GM12878 (cell line): ENCODE measurements around the gene FARS2. TPM values are rescaled to one million over a fixed set of nuclear protein-coding genes. Genes with fewer than 3 reads are reported as not detected.

Source experiments
- ATAC-seq: fragments of 200-7000 bp; cut with Tn5 transposase; 3 replicates; pipeline ENCODE4 v1.9.1; 2020; ENCODE audit warnings: mild to moderate bottlenecking, moderate library complexity
- BruUV-seq: library from RNA; stranded (reverse); fragments of 400-500 nt; replicated peaks from 2 replicates; lab custom pipeline; 2021; lab: Mats Ljungman, UMichigan
- CTCF ChIA-PET: fragments of 300-600 bp; sonication (Branson Sonifier 250); formaldehyde crosslinking; extraction: SDS; loops from one replicate; lab custom pipeline; 2021; ENCODE audit warnings: inconsistent platforms; lab: Yijun Ruan, JAX
- POLR2A ChIA-PET: fragments of 350-600 bp; formaldehyde crosslinking; extraction: SDS; loops from one replicate; lab custom pipeline; 2021; ENCODE audit warnings: inconsistent platforms; lab: Charles Lee
- RAD21 ChIA-PET: fragments of 300-600 bp; sonication (Branson Sonifier 250); formaldehyde crosslinking; loops from one replicate; lab custom pipeline; 2023; ENCODE audit warnings: antibody characterized with exemption; ENCODE audit not compliant: unreplicated experiment; lab: Charles Lee
- SMC1A ChIA-PET: fragments of 300-600 bp; sonication (Branson Sonifier 250); formaldehyde crosslinking; loops from one replicate; lab custom pipeline; 2023; ENCODE audit not compliant: unreplicated experiment, uncharacterized antibody; lab: Charles Lee
- DNase-seq: peaks from one replicate; pipeline ENCODE4 v3.0.0-alpha.2; 2011; ENCODE audit warnings: low read depth, low spot score
- FAIRE-seq: peaks from 3 replicates; lab custom pipeline; 2011; peaks lifted over from hg19 to GRCh38; lab: Jason Lieb, UNC
- H2AFZ ChIP-seq: 2 replicates; pipeline ENCODE4 v1.6.0; 2011; ENCODE audit warnings: low read depth, low read length, control low read depth; ENCODE audit not compliant: control insufficient read depth
- H3K27ac ChIP-seq: 2 replicates; pipeline ENCODE4 v1.5.1; 2011; ENCODE audit warnings: control low read depth; ENCODE audit not compliant: control insufficient read depth, insufficient read depth
- H3K27me3 ChIP-seq, 2 experiments: replicated peaks in 1 of 2; 2 replicates each; pipeline versions ENCODE4 v1.6.0 to v1.6.1; 2011; ENCODE audit warnings: low read length in 1 of 2; ENCODE audit not compliant: control insufficient read depth in 2 of 2, insufficient read depth in 2 of 2
- H3K36me3 ChIP-seq, 2 experiments: 2 replicates each; pipeline ENCODE4 v1.5.1; 2011; ENCODE audit warnings: low read length in 1 of 2; ENCODE audit not compliant: control insufficient read depth in 2 of 2, insufficient read depth in 2 of 2
- H3K4me1 ChIP-seq: 2 replicates; pipeline ENCODE4 v1.6.1; 2011; ENCODE audit warnings: mild to moderate bottlenecking, low read length, moderate library complexity, mixed read lengths; ENCODE audit not compliant: control insufficient read depth, insufficient read depth
- H3K4me2 ChIP-seq: 2 replicates; pipeline ENCODE4 v1.6.0; 2011; ENCODE audit warnings: control low read depth; ENCODE audit not compliant: control insufficient read depth, insufficient read depth
- H3K4me3 ChIP-seq: fragments of 200-600 bp; sonication (generic); 2 replicates; pipeline ENCODE4 v1.5.1; 2016
- H3K79me2 ChIP-seq: 2 replicates; pipeline ENCODE4 v1.6.0; 2011; ENCODE audit warnings: low read length; ENCODE audit not compliant: control insufficient read depth, insufficient read depth
- H3K9ac ChIP-seq: 2 replicates; pipeline ENCODE4 v1.8.0; 2011; ENCODE audit warnings: low read length, control low read depth, mixed read lengths; ENCODE audit not compliant: control insufficient read depth, insufficient read depth
- H3K9me3 ChIP-seq: replicated peaks from 3 replicates; pipeline ENCODE4 v1.5.1; 2011; ENCODE audit warnings: mild to moderate bottlenecking, low read length; ENCODE audit not compliant: control insufficient read depth, insufficient read depth
- H4K20me1 ChIP-seq: 2 replicates; pipeline ENCODE4 v1.6.0; 2011; ENCODE audit not compliant: control insufficient read depth, insufficient read depth
- CBX3 ChIP-seq: fragments of 200-600 bp; sonication (generic); IDR thresholded peaks from 2 replicates; pipeline ENCODE4 v1.6.1; 2016; ENCODE audit warnings: low read depth, borderline replicate concordance
- CEBPB ChIP-seq, 2 experiments: fragments of 150-350 bp in 1 of 2; IDR thresholded peaks; 2 replicates each; pipeline ENCODE4 v1.6.1; 2012 to 2014; ENCODE audit warnings: low read depth in 2 of 2, low read length in 2 of 2, borderline replicate concordance in 1 of 2, inconsistent platforms in 1 of 2
- EGR1 ChIP-seq, 2 experiments: IDR thresholded peaks; 1 replicate in 1 of 2; 2 replicates in 1 of 2; pipeline ENCODE4 v1.6.1; 2011 to 2012; ENCODE audit warnings: low read depth in 2 of 2, low read length in 2 of 2, borderline replicate concordance in 1 of 2, mild to moderate bottlenecking in 1 of 2, moderate library complexity in 1 of 2
- HCFC1 ChIP-seq: fragments of 150-350 bp; IDR thresholded peaks from 2 replicates; pipeline ENCODE4 v1.6.1; 2014; ENCODE audit warnings: low read length
- MTA3 ChIP-seq: IDR thresholded peaks from 2 replicates; pipeline ENCODE4 v1.6.1; 2012; ENCODE audit warnings: low read length, inconsistent platforms, borderline replicate concordance
- POU2F2 ChIP-seq: IDR thresholded peaks from 3 replicates; pipeline ENCODE4 v1.6.1; 2011; ENCODE audit warnings: low read depth, mild to moderate bottlenecking, low read length, borderline replicate concordance
- SIN3A ChIP-seq: IDR thresholded peaks from 2 replicates; pipeline ENCODE4 v1.6.1; 2012; ENCODE audit warnings: low read depth, low read length, improper control_type of control experiment
- SIX5 ChIP-seq: IDR thresholded peaks from 2 replicates; pipeline ENCODE4 v1.6.1; 2011; ENCODE audit warnings: mild to moderate bottlenecking, low read depth, low read length, moderate library complexity; ENCODE audit not compliant: severe bottlenecking
- SPI1 ChIP-seq: IDR thresholded peaks from 2 replicates; pipeline ENCODE4 v1.6.1; 2011; ENCODE audit warnings: low read depth, mild to moderate bottlenecking, low read length, moderate library complexity, borderline replicate concordance; ENCODE audit not compliant: insufficient read depth
- WGBS: methylation state at CpG from one replicate; pipeline ENCODE4 v1.1.6; 2016; ENCODE audit warnings: low lambda C conversion rate; ENCODE audit not compliant: insufficient replicate concordance, insufficient coverage; ENCODE audit errors: missing lambda C conversion rate; 5-methylcytosine and 5-hydroxymethylcytosine counted together
- in situ Hi-C: fragments of 300-500 bp; cut with MboI; formaldehyde crosslinking; loops from 9 replicates; pipeline ENCODE4 v1.14.3; 2018; ENCODE audit warnings: mixed read lengths
- intact Hi-C: fragments of 100-400 bp; cut with micrococcal nuclease; formaldehyde crosslinking; loops from one replicate; pipeline ENCODE4 v1.14.2; 2022; ENCODE audit not compliant: unreplicated experiment
- polyA plus RNA-seq, 11 experiments: library from polyadenylated mRNA; depleted of rRNA in 4 of 11; unstranded in 6 of 11; stranded (reverse) in 5 of 11; fragments of >200 nt; fragmentation: Nextera tagmentation in 4 of 11; fragmentation: Illumina TruSeq in 1 of 11; extraction: Ambion mirVana in 4 of 11; extraction: Trizol in 1 of 11; gene quantifications; 1 replicate in 1 of 11; 2 replicates in 10 of 11; pipeline versions ENCODE4 v1.2.1 to v1.2.3, GENCODE V29; 2011 to 2016; ENCODE audit warnings: inconsistent platforms in 2 of 11, missing spikeins in 2 of 11, low read depth in 1 of 11
- total RNA-seq, 4 experiments: library from RNA; depleted of rRNA in 3 of 4; stranded (reverse); fragments of >200 nt in 3 of 4; fragmentation: Illumina TruSeq in 1 of 4; extraction: Trizol in 1 of 4; gene quantifications; 2 replicates each; pipeline versions ENCODE4 v1.2.1 to v1.2.3, GENCODE V29; 2013 to 2021
- TF ChIP-seq, protein P1 (sequence below): fragments of 450-650 bp; IDR thresholded peaks from 2 replicates; pipeline ENCODE4 v1.6.1; 2017; ENCODE audit warnings: antibody characterized with exemption, mild to moderate bottlenecking, moderate library complexity
- TF ChIP-seq, protein P2 (sequence below): fragments of 450-650 bp; IDR thresholded peaks from 2 replicates; pipeline ENCODE4 v1.6.1; 2016; ENCODE audit warnings: mild to moderate bottlenecking

FARS2 gene
- total and polyA plus RNA-seq, 10 of the 15 experiments (the other 5 are each of a cell fraction or from before 2014, with no cell fraction given) = 16.8 to 46.7 (median 25.6) TPM

DNA sequence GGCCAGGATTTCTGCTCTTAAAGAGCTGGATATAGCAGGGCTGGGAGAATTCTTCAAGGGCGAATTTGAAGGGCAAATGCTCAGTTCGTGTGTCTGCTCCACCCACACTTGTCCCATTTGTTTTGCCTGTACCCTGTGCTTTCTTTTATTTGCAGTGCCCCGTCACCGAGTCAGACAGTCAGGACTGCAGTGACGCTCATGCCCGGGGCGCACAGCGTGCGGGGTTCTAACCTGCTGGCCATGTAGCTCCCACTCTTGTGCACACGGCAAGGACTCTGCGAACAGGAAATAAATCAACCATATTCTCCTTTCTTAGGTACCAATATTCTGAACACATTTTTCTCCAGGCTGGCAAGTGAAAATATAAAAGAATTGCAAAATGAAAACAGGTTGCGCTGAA, 18.2 kb upstream of the FARS2 start:
- Histone ChIP-seq H3K27ac (no peak overlapping the region), H2AFZ (no peak overlapping the region), H3K9me3 (no peaks in the 10 kb centered on the region)
- intact Hi-C loops = no loop called here
- TF ChIP-seq SIX5 = no peak
- TF ChIP-seq MTA3 = no peak
- TF ChIP-seq HCFC1 = no peak
- TF ChIP-seq CBX3 = no peak
- TF ChIP-seq EGR1 (IDR thresholded peaks at IDR 0.05; ENCODE audit: borderline replicate concordance in 1 of 2, low read depth in 2 of 2, low read length in 2 of 2) = no peak
- TF ChIP-seq CEBPB (IDR thresholded peaks at IDR 0.05; ENCODE audit: borderline replicate concordance in 1 of 2, low read depth in 2 of 2, low read length in 2 of 2) = no peak
- TF ChIP-seq, protein P1, sequence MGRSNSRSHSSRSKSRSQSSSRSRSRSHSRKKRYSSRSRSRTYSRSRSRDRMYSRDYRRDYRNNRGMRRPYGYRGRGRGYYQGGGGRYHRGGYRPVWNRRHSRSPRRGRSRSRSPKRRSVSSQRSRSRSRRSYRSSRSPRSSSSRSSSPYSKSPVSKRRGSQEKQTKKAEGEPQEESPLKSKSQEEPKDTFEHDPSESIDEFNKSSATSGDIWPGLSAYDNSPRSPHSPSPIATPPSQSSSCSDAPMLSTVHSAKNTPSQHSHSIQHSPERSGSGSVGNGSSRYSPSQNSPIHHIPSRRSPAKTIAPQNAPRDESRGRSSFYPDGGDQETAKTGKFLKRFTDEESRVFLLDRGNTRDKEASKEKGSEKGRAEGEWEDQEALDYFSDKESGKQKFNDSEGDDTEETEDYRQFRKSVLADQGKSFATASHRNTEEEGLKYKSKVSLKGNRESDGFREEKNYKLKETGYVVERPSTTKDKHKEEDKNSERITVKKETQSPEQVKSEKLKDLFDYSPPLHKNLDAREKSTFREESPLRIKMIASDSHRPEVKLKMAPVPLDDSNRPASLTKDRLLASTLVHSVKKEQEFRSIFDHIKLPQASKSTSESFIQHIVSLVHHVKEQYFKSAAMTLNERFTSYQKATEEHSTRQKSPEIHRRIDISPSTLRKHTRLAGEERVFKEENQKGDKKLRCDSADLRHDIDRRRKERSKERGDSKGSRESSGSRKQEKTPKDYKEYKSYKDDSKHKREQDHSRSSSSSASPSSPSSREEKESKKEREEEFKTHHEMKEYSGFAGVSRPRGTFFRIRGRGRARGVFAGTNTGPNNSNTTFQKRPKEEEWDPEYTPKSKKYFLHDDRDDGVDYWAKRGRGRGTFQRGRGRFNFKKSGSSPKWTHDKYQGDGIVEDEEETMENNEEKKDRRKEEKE = no peak
- TF ChIP-seq POU2F2 = no peak
- no peak for TF ChIP-seq SIN3A
- no peak for TF ChIP-seq SPI1
- TF ChIP-seq, protein P2, sequence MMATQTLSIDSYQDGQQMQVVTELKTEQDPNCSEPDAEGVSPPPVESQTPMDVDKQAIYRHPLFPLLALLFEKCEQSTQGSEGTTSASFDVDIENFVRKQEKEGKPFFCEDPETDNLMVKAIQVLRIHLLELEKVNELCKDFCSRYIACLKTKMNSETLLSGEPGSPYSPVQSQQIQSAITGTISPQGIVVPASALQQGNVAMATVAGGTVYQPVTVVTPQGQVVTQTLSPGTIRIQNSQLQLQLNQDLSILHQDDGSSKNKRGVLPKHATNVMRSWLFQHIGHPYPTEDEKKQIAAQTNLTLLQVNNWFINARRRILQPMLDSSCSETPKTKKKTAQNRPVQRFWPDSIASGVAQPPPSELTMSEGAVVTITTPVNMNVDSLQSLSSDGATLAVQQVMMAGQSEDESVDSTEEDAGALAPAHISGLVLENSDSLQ = no peak
- TF ChIP-seq, all 136 proteins: peak for 0
- Histone ChIP-seq H3K4me3 (no peak overlapping the region), H3K4me2 (no peak overlapping the region), H4K20me1 (no peaks in the 10 kb centered on the region), H3K4me1 (no peaks in the 10 kb centered on the region), H3K27me3 (no peaks in the 10 kb centered on the region), H3K79me2 (no peaks in the 10 kb centered on the region), H3K36me3 (peaks cover 4 to 6% of the 10 kb centered on the region in 2 experiments; a peak in 3 of 4 replicates), H3K9ac (no peak overlapping the region)
- FAIRE-seq (no peak), ATAC-seq (no peak), DNase-seq (no peak)
- ChIA-PET POLR2A (no interaction called here), SMC1A (no interaction called here), CTCF (interaction anchor here (1.1 to 1.5 kb wide), 2 partner anchors 60 to 99 kb away, joined by 3 read pairs; no protein-coding TSS in a partner anchor), RAD21 (no interaction called here)
- 91% methylated on average over 12 of the region's 12 CpGs for WGBS
- in situ Hi-C loops = no loop called here
- BruUV-seq = no TSS peak
